Upper lobe of left lung (tissue), 6 donors: Measurements from ENCODE around the gene TRAF1. TPM values are rescaled to one million over a fixed set of nuclear protein-coding genes. Genes with fewer than 3 reads are reported as not detected.

Experiments used
- ATAC-seq, 2 donors: fragments of 200-7000 bp; cut with Tn5 transposase; one replicate each; pipeline ENCODE4 v1.9.1; 2022; ENCODE audit warnings: mild to moderate bottlenecking in 2 of 2, moderate library complexity in 2 of 2; ENCODE audit not compliant: low FRiP score in 2 of 2
- DNase-seq, 2 donors: peaks; one replicate each; pipeline ENCODE4 v3.0.0-alpha.2; 2019 to 2020
- H3K27ac ChIP-seq, 4 donors: fragments of 200-600 bp; sonication (generic); one replicate each; pipeline ENCODE4 v1.5.1; 2016 to 2019
- H3K27me3 ChIP-seq, 4 donors: fragments of 200-600 bp; sonication (generic); one replicate each; pipeline ENCODE4 v1.5.1; 2017 to 2019
- H3K36me3 ChIP-seq, 4 donors: fragments of 200-600 bp; sonication (generic); one replicate each; pipeline ENCODE4 v1.5.1; 2016 to 2019
- H3K4me1 ChIP-seq, 4 donors: fragments of 200-600 bp; sonication (generic); one replicate each; pipeline ENCODE4 v1.5.1; 2018 to 2019
- H3K4me3 ChIP-seq, 4 donors: fragments of 200-600 bp; sonication (generic); one replicate each; pipeline ENCODE4 v1.5.1; 2017 to 2019; ENCODE audit warnings: mild to moderate bottlenecking in 2 of 4, moderate library complexity in 1 of 4
- H3K9me3 ChIP-seq, 4 donors: fragments of 200-600 bp; sonication (generic); one replicate each; pipeline ENCODE4 v1.5.1; 2018 to 2019
- EP300 ChIP-seq, 4 donors: sonication (generic); formaldehyde crosslinking; IDR thresholded peaks; one replicate each; pipeline ENCODE4 v1.5.1; 2017; ENCODE audit warnings: antibody characterized with exemption in 4 of 4, control low read depth in 2 of 4
- POLR2A ChIP-seq, 4 donors: fragments of 450-650 bp; IDR thresholded peaks; one replicate each; pipeline ENCODE4 v1.5.1; 2016 to 2017; ENCODE audit warnings: antibody characterized with exemption in 4 of 4, mild to moderate bottlenecking in 2 of 4
- POLR2AphosphoS5 ChIP-seq, 2 donors: sonication (generic); formaldehyde crosslinking; IDR thresholded peaks; one replicate each; pipeline ENCODE4 v1.5.1; 2017; ENCODE audit warnings: antibody characterized with exemption in 2 of 2
- WGBS, 2 donors: methylation state at CpG; one replicate each; pipeline ENCODE4 v1.1.5; 2017 to 2018; 5-methylcytosine and 5-hydroxymethylcytosine counted together
- total RNA-seq, 6 donors: library from RNA; depleted of rRNA in 4 of 6; stranded (reverse); fragments of >200 nt in 4 of 6; gene quantifications; one replicate each; pipeline versions ENCODE4 v1.1.0 to v1.2.1, GENCODE V29; 2016 to 2021
- TF ChIP-seq, protein P1 (sequence below), 6 experiments: fragments of 450-650 bp in 4 of 6; fragments of 200-600 bp in 2 of 6; sonication (generic) in 2 of 6; IDR thresholded peaks; one replicate each; pipeline ENCODE4 v1.5.1; 2016 to 2019; ENCODE audit warnings: antibody characterized with exemption in 6 of 6
- donor health status: DM: no; HTN: no; CAD: no; lungs with moderate emphysema.
- donor health status: DM: no; HTN: yes; CAD: no; lungs with severe emphysema.

Gene TRAF1
- total RNA-seq, 6 donors from 2014 or later: 2.9 to 29.3 (median 6.6) TPM

DNA sequence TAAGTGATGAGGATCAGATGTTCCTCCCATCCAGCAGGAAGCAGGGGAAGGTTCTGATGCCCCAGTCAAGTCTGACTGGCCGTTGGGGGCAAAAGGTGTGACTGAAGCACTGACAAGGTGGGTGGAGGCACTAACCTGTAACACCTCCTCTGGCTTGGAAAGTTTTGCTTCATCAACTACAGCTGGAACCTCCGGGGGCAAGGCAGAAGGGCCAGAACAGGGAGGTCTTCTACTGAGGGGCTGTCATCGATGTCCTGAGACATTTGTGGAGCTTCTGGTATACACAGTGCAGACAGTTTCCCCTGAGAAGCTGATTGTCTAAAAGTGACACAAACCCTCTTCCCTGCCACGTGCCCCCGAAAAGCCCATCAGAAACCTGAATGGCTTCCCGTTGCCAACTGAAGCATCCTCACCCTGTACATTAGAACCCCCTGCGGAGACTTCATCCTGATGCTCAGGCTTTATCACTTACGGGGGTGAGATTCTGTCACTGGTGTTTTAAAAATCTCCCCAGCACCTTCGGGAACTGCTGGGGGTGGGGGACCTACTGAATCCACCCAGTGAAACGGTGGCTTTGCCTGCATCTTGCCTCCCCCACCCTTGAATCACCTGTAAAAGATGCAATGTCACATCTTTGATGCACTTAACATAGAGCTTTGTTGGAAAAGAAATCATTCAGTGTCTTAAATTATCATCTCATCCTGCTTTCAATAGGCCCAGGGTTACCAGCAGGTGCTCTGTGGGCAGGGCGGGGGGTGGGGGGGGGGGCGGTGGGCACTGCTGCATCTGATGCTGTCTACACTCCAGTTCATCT is 24.6 kb downstream of the TRAF1 start:
- TF ChIP-seq EP300 (IDR thresholded peaks at IDR 0.05) (no peak), POLR2AphosphoS5 (IDR thresholded peaks at IDR 0.05) (no peak), POLR2A (IDR thresholded peaks at IDR 0.05) (no peak)
- ATAC-seq: no peak
- H3K4me3 ChIP-seq: no peak overlapping the region

DNA sequence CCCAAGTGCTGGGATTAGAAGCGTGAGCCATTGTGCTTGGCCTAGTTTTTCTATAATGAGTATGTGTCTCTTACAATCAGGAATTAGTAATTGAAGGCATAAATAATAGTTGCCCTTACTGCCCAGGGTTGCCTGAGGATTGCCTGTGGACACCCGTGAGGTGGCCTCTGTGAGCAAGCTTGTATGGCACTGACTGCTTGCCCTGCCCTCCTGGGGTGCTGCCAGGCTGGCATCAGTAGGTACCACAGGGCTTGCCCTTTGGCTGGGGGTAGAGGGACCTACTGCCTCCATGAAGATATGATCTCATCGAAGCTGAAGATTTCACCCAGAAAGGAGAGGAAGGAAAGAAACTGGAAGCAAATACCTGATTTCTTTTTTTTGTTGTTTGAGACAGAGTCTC is 25.8 kb downstream of the TRAF1 start:
- WGBS, 2 donors: 79 to 90% methylated on average over 3 of the region's 3 CpGs

More for the DNA sequence above, 24.6 kb downstream of the TRAF1 start:
- Histone ChIP-seq H3K9me3 (no peaks in the 10 kb centered on the region), H3K36me3 (peaks cover 0 to 4% (median 0%) of the 10 kb centered on the region in 4 donors), H3K27me3 (no peaks in the 10 kb centered on the region), H3K4me1 (peaks cover 2 to 5% (median 5%) of the 10 kb centered on the region in 4 donors), H3K27ac (no peak overlapping the region)
- no peak for DNase-seq
- 79 to 88% methylated on average over 6 to 12 of the region's 12 CpGs for WGBS, 2 donors

DNA sequence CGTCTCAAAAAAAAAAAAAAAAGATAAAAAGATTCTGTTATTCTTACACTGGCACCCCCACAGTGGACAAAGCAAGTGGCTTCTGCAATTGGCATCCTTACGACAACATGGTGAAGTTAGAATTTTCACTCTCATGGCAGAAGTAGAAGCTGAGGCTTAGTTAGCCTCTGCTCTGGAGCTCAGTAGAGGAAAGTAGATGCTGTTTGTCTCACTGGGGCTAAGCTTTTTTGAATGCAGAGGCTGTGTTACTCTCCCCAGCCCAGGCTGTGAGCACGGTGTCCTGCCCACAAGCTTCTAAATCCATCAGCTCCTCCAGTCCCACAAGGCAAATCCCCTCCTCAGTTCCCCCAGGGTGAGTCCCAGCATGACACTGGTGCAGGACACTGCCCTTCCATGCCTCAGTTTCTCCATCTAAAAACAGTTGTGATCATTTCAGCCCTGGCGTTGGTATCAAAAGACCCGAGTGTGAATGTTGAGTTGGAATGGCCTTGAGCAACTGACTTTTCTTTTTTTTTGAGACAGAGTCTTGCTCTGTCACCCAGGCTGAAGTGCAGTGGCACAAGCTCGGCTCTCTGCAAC is 27.0 kb downstream of the TRAF1 start:
- Histone ChIP-seq H3K4me3 (no peak overlapping the region), H3K9me3 (no peaks in the 10 kb centered on the region), H3K36me3 (peaks cover 0 to 3% (median 0%) of the 10 kb centered on the region in 4 donors), H3K27me3 (no peaks in the 10 kb centered on the region), H3K4me1 (peaks cover 5 to 13% (median 7%) of the 10 kb centered on the region in 4 donors), H3K27ac (no peak overlapping the region)
- no peak for ATAC-seq
- no peak for DNase-seq
- TF ChIP-seq EP300 (IDR thresholded peaks at IDR 0.05): no peak
- TF ChIP-seq POLR2AphosphoS5 (IDR thresholded peaks at IDR 0.05): no peak
- TF ChIP-seq, protein P1, sequence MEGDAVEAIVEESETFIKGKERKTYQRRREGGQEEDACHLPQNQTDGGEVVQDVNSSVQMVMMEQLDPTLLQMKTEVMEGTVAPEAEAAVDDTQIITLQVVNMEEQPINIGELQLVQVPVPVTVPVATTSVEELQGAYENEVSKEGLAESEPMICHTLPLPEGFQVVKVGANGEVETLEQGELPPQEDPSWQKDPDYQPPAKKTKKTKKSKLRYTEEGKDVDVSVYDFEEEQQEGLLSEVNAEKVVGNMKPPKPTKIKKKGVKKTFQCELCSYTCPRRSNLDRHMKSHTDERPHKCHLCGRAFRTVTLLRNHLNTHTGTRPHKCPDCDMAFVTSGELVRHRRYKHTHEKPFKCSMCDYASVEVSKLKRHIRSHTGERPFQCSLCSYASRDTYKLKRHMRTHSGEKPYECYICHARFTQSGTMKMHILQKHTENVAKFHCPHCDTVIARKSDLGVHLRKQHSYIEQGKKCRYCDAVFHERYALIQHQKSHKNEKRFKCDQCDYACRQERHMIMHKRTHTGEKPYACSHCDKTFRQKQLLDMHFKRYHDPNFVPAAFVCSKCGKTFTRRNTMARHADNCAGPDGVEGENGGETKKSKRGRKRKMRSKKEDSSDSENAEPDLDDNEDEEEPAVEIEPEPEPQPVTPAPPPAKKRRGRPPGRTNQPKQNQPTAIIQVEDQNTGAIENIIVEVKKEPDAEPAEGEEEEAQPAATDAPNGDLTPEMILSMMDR (IDR thresholded peaks at IDR 0.05): no peak
- no peak for TF ChIP-seq POLR2A (IDR thresholded peaks at IDR 0.05)
- WGBS, 2 donors: 84 to 86% methylated on average over 6 of the region's 6 CpGs

More for the DNA sequence above, 25.8 kb downstream of the TRAF1 start:
- Histone ChIP-seq H3K4me1 (peaks cover 5 to 9% (median 6%) of the 10 kb centered on the region in 4 donors), H3K4me3 (no peak overlapping the region), H3K27ac (no peak overlapping the region), H3K36me3 (peaks cover 0 to 4% (median 0%) of the 10 kb centered on the region in 4 donors), H3K9me3 (no peaks in the 10 kb centered on the region), H3K27me3 (no peaks in the 10 kb centered on the region)
- DNase-seq (no peak), ATAC-seq (no peak)
- TF ChIP-seq, protein P1 (IDR thresholded peaks at IDR 0.05): no peak
- TF ChIP-seq POLR2AphosphoS5 (IDR thresholded peaks at IDR 0.05) (no peak), EP300 (IDR thresholded peaks at IDR 0.05) (no peak), POLR2A (IDR thresholded peaks at IDR 0.05) (no peak)

DNA sequence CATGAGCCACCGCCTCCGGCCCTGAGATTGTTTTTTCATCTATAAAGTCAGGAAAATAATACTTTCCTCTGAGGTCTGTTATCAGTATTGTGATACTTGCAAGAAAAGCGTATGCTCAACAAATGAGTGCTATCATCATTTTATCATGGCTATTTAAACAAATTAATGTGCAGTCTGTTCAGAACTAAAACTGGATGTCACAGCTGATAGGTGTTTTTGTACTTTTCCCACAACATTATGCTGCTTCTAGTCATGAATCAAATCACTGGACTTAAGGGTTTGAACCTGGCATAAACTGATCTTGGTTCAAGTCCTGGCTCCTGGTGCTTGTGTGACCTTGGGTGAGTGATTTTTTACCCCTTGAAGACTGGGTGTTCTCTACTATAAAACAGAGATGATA is 28.2 kb downstream of the TRAF1 start:
- DNase-seq: no peak
- 94 to 99% methylated on average over 3 of the region's 3 CpGs for WGBS, 2 donors

DNA sequence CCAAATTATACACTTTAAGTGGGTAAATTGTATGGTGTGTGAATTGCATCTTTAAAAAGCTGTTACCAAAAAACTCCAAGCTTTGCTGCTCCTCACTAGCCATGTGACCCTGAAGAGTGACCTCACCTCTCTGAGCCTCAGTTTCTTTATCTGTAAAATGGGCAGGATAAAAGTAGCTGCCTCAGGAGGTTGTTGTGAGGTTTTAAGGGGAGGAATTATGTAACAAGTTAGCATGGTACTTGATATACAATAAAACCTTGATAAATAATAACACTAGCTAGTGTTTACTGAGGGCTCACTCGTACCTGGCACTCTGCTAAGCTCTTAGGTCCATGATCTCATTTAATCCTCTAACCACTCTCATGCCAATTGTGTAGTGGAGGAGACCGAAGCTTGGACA is 30.6 kb downstream of the TRAF1 start:
- H3K4me3 ChIP-seq: no peak overlapping the region
- WGBS, 2 donors: 85 to 88% methylated on average over 2 of the region's 2 CpGs
- H3K27me3 ChIP-seq: no peaks in the 10 kb centered on the region
- TF ChIP-seq EP300 (IDR thresholded peaks at IDR 0.05): no peak
- TF ChIP-seq POLR2AphosphoS5 (IDR thresholded peaks at IDR 0.05): no peak
- TF ChIP-seq, protein P1 (IDR thresholded peaks at IDR 0.05): no peak
- no peak for TF ChIP-seq POLR2A (IDR thresholded peaks at IDR 0.05)
- H3K27ac ChIP-seq: no peak overlapping the region
- H3K36me3 ChIP-seq: no peaks in the 10 kb centered on the region
- peaks cover 8 to 24% (median 13%) of the 10 kb centered on the region in 4 donors for H3K4me1 ChIP-seq
- no peak for DNase-seq
- no peak for ATAC-seq
- H3K9me3 ChIP-seq: no peaks in the 10 kb centered on the region

More for the DNA sequence above, 28.2 kb downstream of the TRAF1 start:
- H3K27ac ChIP-seq: no peak overlapping the region
- no peak overlapping the region for H3K4me3 ChIP-seq
- H3K4me1 ChIP-seq: peaks cover 8 to 19% (median 8%) of the 10 kb centered on the region in 4 donors
- no peaks in the 10 kb centered on the region for H3K27me3 ChIP-seq
- TF ChIP-seq POLR2AphosphoS5 (IDR thresholded peaks at IDR 0.05) (no peak), POLR2A (IDR thresholded peaks at IDR 0.05) (no peak), EP300 (IDR thresholded peaks at IDR 0.05) (no peak)
- TF ChIP-seq, protein P1 (IDR thresholded peaks at IDR 0.05): no peak
- no peaks in the 10 kb centered on the region for H3K9me3 ChIP-seq
- H3K36me3 ChIP-seq: no peaks in the 10 kb centered on the region
- no peak for ATAC-seq
